GM21423 (cell line): ENCODE measurements around the gene RIMBP2.
"Not testable (repeated sequence)": the region's sequence is repeated elsewhere in the genome, so short reads cannot be mapped to it uniquely, and the experiment has no call there.

Experiments used
- ATAC-seq: cut with Tn5 transposase; IDR thresholded peaks from one replicate; pipeline ENCODE4 v1.9.1; 2021; ENCODE audit warnings: mild to moderate bottlenecking, moderate library complexity; ENCODE audit not compliant: unreplicated experiment

The RIMBP2 gene

GRCh38 chr12:130715998-130716968 lies at the start of gene RIMBP2:
Gene RIMBP2, minus strand, starts transcription at chr12:130716299. Its CDS starts 237,286 bp downstream, at chr12:130479013.
- ATAC-seq, result no peak

GRCh38 chr12:130765186-130765659 lies 49.1 kb upstream of the RIMBP2 start:
- ATAC-seq, result no peak

- no peak for ATAC-seq
Observed at GRCh38 chr12:130764475-130765185, 48.5 kb upstream of the RIMBP2 start.

GRCh38 chr12:130764073-130764472 lies 48.0 kb upstream of the RIMBP2 start:
- no peak for ATAC-seq

GRCh38 chr12:130762319-130762675 lies 46.2 kb upstream of the RIMBP2 start:
- ATAC-seq, result no peak

- ATAC-seq, result no peak
Observed at GRCh38 chr12:130761537-130762318, 45.6 kb upstream of the RIMBP2 start.

GRCh38 chr12:130754234-130754901 lies 38.3 kb upstream of the RIMBP2 start:
- ATAC-seq, result no peak

- ATAC-seq, result no peak
Observed at GRCh38 chr12:130752692-130753230, 36.7 kb upstream of the RIMBP2 start.

- ATAC-seq, result not testable (repeated sequence)
Observed at GRCh38 chr12:130752037-130752436, 35.9 kb upstream of the RIMBP2 start.

- no peak for ATAC-seq
Observed at GRCh38 chr12:130748786-130749185, 32.7 kb upstream of the RIMBP2 start.

GRCh38 chr12:130747867-130748740 lies 32.0 kb upstream of the RIMBP2 start:
- ATAC-seq, result peak; percentile 91

GRCh38 chr12:130746546-130746945 lies 30.4 kb upstream of the RIMBP2 start:
- ATAC-seq, result no peak

- no peak for ATAC-seq
Observed at GRCh38 chr12:130745921-130746320, 29.8 kb upstream of the RIMBP2 start.

- ATAC-seq, result no peak
Observed at GRCh38 chr12:130744274-130744673, 28.2 kb upstream of the RIMBP2 start.

GRCh38 chr12:130743606-130744005 lies 27.5 kb upstream of the RIMBP2 start:
- ATAC-seq, result no peak

GRCh38 chr12:130743176-130743575 lies 27.1 kb upstream of the RIMBP2 start:
- ATAC-seq, result no peak

- ATAC-seq, result no peak
Observed at GRCh38 chr12:130742716-130743115, 26.6 kb upstream of the RIMBP2 start.

- no peak for ATAC-seq
Observed at GRCh38 chr12:130742112-130742511, 26.0 kb upstream of the RIMBP2 start.

- no peak for ATAC-seq
Observed at GRCh38 chr12:130739571-130739970, 23.5 kb upstream of the RIMBP2 start.
